Ecto neural progenitor cell (in vitro differentiated cells): ENCODE measurements around the gene COBLL1.

Experiments used
- DNase-seq: peaks from one replicate; pipeline ENCODE4 v3.0.0-alpha.2; 2018; ENCODE audit warnings: low spot score

Gene COBLL1

DNA sequence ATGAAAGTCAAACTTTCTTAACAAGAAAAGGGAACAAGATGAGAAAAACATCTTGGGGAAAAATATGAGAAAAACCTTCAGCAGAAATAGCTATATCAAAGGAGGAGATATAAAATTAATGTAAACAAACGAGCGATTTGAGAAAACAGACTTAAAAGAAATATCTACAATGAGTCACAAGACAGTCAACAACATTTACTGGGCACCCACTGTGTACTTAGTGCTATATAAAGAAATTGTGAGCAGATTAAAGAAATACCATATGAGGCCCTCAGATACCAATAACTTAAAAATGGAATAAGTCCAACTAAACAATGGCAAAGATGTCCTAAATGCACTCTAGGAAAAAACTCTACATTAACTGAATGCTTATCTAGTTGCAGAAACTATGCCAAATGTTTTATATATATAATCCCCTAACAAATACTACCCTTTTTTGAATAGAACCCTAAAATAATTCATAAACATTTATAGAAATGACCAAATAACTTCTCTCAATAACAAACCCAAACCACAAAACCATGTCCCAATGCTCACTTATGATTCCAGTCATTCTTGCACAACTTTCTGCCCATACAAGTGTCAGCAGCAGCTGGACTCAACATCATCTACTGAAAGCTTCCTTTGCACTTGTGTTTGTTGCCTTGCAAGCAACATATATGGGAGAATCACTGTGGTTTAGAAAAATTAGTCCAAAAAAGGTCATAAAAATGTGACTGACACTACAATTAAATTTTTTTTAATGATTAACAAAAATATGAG is 83.5 kb downstream of the COBLL1 start:
- DNase-seq: no peak

DNA sequence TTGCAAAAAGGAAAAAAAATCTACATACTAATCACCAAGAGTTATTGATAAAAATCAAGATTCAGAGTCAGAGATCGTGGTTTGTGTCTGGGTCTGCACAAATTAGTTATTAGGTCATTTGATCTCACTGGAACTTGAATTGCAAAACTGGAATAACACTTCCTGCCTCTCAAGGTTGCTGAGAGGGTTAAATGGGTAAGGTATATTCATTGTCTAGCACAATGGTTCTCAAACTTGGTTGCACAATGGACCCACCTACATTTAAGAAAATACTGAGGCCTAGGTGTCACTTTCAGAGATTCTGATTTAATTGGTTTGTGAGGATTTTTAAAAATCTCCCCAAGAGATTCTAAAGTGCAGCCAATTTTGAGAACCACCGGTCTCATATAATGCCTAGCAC is 84.8 kb downstream of the COBLL1 start:
- no peak for DNase-seq

DNA sequence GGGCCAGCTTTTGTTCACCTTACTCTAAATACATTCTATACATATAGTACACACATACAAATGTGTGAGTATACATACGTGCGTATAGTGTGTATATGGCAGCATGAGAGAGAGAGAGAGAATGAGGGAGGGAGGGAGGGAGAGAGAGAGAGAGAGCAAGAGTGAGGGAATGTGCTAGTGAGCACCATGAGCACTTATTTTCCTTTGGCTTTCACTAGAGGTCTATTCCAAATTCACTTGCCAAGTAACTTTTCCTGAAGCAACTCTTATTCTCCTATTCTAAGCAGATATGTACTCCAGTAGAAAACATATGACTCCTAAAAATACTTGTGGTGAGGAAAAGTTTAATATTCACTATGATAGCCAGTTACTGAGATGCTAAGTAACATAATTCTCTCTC is 85.7 kb downstream of the COBLL1 start:
- no peak for DNase-seq

DNA sequence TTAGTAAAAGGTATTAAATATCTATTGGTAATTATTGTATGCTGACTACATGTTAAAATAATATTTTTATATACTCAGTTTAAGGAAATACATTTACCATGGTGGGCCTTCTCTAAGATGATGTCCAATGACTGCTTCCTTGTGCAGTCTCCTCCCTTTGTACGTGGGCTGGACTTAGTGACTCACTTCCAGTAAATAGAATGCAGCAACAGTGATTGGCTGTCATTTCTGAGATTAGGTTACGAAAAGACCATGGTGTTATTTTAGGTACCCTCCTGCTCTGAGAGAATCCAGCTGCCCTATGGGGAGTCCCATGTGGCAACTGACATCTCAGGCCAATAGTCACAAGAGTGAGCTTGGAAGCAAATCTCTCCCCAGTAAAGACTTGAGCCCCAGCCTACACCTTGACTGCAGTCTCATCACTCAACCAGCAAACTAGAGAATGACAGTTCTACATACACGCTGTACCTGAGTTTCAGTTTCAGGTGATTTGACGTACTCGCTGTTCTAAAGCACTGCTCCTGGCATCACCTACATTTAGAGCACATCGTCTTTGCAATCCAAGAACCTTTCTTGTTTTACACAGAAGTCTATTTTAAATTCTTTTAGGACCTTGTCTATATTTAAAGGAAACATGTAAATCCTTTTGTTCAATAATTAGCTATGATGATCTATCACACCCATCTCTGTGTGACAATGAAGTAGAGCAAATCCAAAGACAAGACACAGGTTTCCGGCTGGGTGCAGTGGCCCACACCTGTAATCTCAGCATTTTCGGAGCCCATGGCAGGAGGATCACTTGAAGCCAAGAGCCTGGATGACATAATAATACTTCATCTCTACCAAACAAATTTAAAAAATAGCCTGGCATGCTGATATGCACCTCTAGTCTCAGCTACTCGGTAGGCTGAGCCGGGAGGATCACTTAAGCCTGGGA is 87.2 kb downstream of the COBLL1 start:
- DNase-seq: no peak

DNA sequence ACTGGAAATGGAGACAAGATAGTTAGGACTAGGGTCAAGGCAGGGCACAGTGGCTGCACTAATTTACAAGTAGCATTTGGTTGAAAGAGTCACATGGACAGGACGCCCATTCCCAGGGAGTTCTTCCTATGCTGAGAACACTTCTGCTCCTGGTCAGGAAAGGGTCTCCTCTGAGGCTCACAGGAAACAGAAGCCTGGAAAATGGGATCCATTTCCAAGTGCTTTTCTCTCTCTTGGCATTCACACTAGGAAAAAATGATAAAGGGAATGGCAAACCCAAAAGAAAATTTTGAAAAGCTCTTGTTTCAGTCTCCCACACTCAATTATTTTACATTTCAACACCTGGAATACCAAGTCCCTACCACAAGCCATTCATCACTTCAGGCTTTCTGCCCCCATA is 88.7 kb downstream of the COBLL1 start:
- DNase-seq: no peak

DNA sequence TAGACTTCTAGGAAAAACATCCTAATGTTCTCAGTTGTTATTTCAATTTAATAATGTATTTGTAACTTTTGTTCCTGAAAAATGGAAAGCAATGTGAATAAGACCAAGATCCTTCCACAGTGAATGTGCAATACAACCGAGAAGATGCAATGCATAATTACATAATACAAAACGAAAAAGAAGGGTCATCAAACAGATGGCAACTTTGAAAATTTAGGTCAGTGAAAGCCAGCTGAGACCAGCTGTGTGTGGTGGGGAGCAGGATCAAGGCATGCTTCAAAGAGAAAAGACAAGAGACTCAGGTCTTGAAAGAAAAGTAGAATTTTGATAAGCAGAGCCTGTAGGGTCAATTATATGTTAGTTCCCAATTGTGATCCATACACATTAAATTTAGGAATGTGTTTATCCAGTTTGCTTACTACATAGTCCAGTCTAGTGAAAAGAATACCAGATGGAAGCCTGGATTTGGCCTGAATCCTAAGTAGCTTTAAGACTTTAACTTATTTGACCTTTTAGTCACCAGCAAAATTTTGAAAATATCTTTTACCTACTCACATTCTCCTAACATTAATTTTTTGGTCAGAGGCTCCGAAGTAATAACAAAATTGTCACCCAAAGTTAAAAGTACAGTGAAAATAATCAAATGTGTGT is 93.7 kb downstream of the COBLL1 start:
- DNase-seq: no peak

DNA sequence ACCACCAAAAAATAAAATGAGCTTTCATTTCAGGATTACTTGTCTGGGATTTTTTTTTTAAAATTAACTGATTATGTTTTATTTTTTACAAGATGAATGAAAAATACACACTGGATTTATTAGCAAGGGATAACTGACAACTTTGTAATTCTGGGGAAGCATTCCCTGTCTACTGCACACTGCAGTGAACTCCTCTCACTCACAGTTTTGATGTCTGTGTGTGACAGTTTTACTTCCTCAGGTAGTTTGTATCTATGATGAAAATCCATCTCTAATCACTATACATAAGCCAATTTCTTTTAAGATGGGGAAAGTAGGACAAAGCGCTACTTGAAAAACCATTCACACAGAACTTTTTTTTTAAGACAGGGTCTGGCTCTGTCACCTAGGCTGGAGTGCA is 94.5 kb downstream of the COBLL1 start:
- DNase-seq: no peak

DNA sequence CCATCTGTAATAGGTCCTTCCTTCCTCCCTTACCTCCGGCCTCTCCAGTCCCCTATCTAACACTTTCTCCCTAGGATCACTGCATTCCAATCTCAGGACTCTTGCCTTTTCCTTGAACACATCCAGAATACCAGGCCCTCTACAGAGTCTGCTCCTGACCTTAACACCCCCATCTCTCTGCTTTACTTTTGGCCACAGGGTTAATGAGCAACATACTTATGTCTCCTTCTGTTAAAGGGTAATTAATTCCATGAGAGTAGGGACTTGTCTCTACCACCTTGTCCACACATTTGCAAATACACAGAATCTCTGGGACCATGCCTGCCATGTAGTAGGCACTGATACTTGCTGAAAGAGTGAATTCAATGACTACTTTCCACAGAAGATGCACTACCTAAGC is 94.9 kb downstream of the COBLL1 start:
- no peak for DNase-seq

DNA sequence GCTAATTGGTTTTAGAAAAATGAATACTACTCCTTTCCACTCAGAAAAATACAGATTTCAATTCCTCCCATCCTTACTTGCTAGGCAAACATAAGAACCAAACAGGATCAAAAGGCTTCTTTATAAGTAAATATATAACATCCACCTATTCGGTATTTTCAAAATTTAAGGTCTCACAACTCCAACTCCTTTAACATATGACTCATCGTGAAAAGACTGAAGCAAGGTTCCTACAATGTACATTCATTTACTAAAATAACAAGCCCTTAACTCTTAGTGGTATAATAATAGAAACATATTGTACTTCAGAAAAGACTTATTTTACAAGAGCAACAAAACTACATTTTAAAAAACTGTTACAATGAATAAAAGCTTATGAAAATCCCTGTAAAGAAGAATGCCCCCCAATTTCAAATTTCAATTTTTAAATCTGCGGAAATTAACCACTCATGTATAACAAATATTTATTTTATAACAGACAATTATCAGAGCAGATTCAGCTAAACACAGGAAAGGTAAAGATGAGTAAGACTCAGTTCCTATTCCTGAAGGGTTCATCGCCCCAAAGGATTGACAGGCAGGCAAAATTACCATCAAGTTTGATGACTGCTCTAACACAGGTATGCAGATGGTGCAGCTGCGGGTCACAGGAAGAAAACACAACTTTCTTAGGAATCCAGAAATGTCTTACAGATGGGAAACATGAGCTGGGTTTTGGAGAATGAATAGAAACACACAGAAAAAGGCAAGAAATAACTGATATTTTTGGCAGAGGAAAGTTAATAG is 96.4 kb downstream of the COBLL1 start:
- DNase-seq: no peak

DNA sequence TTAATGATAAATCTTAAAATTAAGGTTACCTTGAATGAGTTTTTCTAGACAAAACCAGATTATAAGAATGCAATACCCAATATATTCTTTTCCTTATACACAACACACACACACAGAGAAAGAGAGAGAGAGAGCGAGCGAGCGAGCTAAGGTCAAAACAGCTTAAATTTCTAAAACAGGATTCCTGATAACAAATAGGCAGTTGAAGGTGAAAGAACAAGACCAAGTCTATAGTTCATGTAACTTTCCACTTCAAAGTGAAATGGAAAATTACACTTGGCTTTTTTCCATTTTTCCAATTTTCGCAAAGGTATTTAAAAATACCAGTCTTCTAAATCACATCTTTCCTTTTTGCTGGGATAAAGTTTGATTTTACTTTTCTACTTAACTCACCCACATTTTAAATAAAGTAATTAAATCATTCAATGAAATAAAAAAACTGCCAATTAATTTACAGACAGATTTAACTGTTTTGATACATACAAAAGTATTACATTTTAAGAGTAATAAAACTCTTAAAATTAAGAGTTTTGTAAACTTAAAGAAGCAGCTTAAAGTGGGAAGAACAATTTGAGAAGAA is 98.8 kb downstream of the COBLL1 start:
- DNase-seq: no peak

DNA sequence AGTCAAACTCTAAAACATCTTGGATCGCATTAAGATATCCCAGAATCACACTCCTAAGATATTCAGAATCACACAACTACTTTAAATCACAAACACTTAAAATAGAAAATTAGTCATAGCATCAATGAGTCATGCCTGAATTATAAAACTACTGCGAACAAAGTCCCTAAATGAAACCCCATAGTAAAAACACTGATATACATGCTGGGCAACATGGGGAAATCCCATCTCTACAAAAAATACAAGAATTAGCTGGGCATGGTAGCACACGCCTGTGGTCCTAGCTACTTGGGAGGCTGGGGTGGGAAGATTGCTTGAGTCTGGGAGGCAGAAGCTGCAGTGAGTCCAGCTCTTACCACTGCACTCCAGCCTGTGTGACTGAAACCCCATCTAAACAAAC is 101.7 kb downstream of the COBLL1 start:
- no peak for DNase-seq

DNA sequence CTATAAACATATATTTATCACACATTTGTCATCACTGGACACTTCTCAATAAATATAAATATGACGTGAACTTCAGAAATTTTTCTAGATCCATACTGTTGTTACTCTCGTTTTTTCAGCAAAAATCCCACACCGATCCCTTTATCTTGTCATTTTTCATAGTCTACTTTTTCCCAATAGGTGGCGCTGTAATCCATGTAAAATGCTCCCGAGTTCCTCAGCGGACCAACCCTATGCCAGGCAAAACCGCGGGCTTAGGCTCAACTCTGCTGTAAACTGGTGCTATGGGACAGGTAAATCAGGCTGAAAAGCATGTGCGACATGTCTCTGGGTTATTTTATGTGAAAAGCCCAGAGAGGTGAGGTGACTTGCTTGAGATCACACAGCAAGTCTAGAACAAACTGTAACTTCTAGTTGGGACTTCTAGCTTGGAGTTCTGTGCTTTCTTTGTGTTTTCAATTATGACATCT is 104.0 kb downstream of the COBLL1 start:
- peak; percentile 60 for DNase-seq

DNA sequence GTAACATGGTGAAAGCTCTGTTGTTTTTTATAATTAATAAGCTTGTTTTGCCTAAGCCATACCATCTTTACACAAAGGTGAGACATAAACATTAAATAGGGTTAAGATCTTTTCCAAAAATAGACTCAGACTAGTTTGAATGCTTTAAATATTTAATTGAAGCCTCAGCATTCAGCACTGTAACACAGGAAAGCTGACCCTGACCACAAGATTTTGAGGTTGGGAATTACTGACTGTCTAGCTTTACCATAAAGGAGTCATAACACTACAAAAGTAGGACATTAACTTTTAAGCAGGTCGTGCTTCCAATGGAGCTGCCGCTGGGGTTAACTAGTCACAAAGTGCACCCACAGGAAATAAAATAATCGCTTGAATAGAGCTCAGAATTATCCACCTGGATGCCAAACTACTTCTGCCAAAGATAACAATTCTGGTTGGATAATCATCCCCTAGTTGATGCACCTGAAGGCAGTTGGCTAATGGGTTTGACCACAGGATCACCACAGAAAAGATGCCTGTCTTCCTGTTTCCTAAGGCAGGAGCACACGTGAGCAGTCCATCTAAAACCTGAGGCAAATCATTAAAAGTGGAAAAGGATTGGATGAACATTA is 106.2 kb downstream of the COBLL1 start:
- DNase-seq: no peak

DNA sequence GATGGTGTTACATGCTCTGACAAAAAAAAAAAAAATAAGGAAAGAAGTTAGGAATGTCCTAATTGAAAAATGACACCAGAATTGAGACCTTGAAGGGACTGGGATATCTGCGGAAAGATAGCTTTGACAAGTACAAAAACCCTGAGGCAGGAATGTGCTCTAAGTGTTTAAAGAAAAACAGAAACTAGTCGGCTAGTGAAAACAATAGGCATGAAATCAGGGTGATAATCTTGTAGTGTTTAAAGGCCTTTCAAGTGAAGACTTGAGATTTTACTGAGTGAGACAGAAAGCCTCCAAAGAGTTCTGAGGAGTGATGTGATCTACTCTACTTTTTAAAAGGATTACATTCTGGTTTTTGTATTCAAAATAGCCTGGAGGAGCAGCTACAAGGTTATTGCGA is 107.4 kb downstream of the COBLL1 start:
- DNase-seq: no peak

DNA sequence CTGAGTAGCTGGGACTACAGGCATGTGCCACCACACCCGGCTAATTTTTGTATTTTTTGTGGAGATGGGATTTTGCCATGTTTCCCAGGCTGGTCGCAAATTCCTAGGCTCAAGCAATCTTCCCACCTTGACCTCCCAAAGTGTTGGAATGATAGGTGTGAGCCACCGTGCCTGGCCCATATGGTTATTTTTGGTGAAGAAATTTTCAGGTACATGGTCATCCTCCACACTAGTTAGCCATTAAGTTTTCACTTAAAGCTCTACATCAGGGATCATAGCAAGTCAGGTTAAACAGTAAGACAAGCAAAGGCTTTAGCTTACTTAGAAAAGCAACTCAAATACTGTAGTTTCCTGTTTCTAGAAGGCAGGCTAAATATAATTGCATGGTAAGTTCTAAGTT is 116.1 kb downstream of the COBLL1 start:
- no peak for DNase-seq

DNA sequence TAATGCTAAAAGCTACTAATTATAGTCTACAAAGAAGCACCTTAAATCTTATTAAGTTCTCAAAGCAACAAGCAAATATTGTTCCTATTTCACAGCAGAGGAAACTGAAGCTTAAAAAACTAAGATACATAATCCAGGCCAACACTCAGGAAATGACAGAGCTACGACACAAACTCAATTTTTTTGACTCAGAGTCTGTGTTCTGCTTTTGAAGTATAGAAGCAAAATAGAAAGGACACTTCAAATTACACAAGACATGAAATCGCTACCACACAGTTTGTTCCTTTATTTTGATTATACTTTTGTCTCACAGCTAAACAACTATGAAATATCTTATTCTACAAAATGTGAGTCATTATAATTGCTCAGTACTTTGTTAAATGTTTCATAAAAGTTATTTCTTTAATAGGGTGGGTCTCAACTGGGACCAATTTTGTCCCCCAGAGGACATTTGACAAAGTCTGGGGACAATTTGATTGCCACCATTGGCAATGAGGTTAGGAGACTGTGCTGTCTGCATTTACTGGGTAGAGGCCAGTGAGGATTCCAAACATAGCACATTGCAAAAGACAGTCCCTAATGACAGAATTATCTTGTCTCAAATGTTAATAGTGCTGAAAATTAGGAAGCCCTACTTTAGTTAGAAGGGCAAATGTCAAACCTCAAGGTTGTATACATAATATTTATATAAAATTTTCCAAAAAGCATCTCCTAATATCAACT is 118.8 kb downstream of the COBLL1 start:
- DNase-seq: no peak

DNA sequence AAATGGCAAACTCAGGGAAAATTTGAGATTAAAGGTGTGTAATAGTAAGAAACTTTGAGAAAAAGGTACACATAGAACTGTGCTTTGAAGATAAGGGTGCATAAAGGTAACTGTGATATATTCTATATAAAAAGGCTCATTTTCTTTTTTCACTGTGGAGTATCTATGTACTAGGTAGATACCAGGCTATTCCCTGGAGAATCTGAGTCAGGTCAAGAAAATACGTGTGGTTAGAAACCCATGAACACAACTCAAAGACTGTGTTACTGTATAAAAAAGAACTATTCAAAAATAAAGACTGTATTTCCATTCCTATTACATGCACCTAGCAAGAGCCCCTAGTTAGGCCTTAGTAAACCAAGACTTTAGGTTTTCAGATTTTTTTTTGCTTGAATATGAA is 120.2 kb downstream of the COBLL1 start:
- no peak for DNase-seq

DNA sequence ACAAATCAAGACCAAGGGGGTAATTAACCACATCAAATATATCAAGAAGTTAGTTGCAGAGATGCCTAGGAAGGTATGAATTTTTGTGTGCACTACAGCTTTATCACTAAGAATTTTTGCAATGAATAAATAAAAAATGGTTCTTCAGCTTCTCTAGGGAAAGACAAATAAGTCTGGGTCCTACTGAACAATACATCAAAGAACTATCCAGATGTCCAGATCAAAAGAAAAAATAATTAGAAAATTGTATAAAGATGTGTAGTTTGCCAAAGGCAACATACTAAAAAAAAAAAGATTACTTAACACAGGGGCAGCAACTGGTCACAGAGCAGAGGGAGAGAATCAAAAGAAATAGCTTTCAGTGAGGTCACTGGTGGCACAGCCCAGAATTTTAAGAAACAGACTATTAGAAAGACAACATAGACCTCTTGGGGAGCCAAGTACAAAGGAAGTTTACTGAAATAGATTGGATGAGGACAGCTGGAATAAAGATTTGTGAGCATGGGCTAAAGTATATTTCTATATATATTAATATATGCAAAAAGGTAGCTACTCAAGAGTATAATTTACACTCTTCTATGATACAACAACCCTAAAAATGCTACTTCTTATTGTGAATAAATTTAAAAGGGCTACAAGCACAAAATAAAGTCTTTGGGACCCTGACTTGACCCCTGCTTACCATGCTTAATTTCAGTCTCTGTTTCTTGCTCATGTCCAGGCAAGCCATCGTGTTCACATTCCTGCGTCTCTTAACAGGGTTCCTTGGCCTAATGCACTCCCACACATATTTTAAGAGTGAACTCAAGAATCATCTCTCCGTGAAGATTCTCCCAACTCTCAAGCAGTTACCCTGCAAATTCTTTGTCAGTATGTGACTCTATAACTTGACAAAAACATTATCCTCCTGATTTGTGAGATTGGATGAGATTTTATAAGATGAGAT is 121.4 kb downstream of the COBLL1 start:
- no peak for DNase-seq
